Panc1 (cell line): Measurements from ENCODE around the gene NRP1.

Source experiments
- POLR2AphosphoS5 ChIP-seq: IDR thresholded peaks from 2 replicates; pipeline ENCODE4 v1.6.1; 2012; ENCODE audit warnings: mild to moderate bottlenecking, low read depth, low read length, moderate library complexity
- TF ChIP-seq, protein P1 (sequence below), 2 experiments: IDR thresholded peaks; 2 replicates each; pipeline ENCODE4 v1.6.1; 2011 to 2012; ENCODE audit warnings: low read depth in 2 of 2, control low read depth in 1 of 2, low read length in 1 of 2, mild to moderate bottlenecking in 1 of 2, moderate library complexity in 1 of 2; ENCODE audit not compliant: insufficient read depth in 1 of 2

- TF ChIP-seq, protein P1, sequence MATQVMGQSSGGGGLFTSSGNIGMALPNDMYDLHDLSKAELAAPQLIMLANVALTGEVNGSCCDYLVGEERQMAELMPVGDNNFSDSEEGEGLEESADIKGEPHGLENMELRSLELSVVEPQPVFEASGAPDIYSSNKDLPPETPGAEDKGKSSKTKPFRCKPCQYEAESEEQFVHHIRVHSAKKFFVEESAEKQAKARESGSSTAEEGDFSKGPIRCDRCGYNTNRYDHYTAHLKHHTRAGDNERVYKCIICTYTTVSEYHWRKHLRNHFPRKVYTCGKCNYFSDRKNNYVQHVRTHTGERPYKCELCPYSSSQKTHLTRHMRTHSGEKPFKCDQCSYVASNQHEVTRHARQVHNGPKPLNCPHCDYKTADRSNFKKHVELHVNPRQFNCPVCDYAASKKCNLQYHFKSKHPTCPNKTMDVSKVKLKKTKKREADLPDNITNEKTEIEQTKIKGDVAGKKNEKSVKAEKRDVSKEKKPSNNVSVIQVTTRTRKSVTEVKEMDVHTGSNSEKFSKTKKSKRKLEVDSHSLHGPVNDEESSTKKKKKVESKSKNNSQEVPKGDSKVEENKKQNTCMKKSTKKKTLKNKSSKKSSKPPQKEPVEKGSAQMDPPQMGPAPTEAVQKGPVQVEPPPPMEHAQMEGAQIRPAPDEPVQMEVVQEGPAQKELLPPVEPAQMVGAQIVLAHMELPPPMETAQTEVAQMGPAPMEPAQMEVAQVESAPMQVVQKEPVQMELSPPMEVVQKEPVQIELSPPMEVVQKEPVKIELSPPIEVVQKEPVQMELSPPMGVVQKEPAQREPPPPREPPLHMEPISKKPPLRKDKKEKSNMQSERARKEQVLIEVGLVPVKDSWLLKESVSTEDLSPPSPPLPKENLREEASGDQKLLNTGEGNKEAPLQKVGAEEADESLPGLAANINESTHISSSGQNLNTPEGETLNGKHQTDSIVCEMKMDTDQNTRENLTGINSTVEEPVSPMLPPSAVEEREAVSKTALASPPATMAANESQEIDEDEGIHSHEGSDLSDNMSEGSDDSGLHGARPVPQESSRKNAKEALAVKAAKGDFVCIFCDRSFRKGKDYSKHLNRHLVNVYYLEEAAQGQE (IDR thresholded peaks at IDR 0.05; ENCODE audit: insufficient read depth in 1 of 2, low read depth in 2 of 2, low read length in 1 of 2): no peak
- no peak for TF ChIP-seq POLR2AphosphoS5
Observed at GRCh38 chr10:33358016-33358415, 23.5 kb upstream of the NRP1 start.
